C4-2B (cell line): ENCODE results near the gene UGGT1.

ENCODE experiments used
- CTCF ChIP-seq: fragments of 450-650 bp; conservative IDR thresholded peaks from 2 replicates; pipeline ENCODE4 v1.5.1; 2017; ENCODE audit warnings: mild to moderate bottlenecking
- ZFX ChIP-seq: fragments of 450-650 bp; IDR thresholded peaks from 2 replicates; pipeline ENCODE4 v1.6.1; 2017

- no peak for TF ChIP-seq CTCF
- TF ChIP-seq ZFX, result no peak
These were observed 107.7 kb downstream of the UGGT1 start for GRCh38 chr2:128198656-128199055.
